Measurements from ENCODE around the gene TMEM151B. TPM values are rescaled to one million over a fixed set of nuclear protein-coding genes. Genes with fewer than 3 reads are reported as not detected.

Gene TMEM151B
- total and polyA plus RNA-seq, 9 of the 15 experiments (the other 6 are each of a cell fraction or from before 2014, with no cell fraction given): not detected

- intact Hi-C loops (cut with micrococcal nuclease): no loop called here
- H2AFZ ChIP-seq (ENCODE audit: low read depth, low read length): no peak overlapping the region
- no peak for DNase-seq (ENCODE audit: extremely low read depth in 1 of 4, low spot score in 3 of 4)
- ATAC-seq: 0 out of 3 replicates have a peak, but pooled peaks have one; percentile 21
- BruUV-seq (replicated peaks): no TSS peak
- no peak overlapping the region for H3K27ac ChIP-seq (ENCODE audit: extremely low read depth, low read depth, low read length)
- H3K27me3 ChIP-seq (ENCODE audit: control insufficient read depth in 2 of 2, insufficient read depth in 2 of 2, low read length in 2 of 2): peaks cover 53 to 88% of the 10 kb centered on the region in 2 experiments
- no peak overlapping the region for H3K4me2 ChIP-seq (ENCODE audit: insufficient read depth, low read length)
- no peak overlapping the region for H3K4me3 ChIP-seq
- H3K9me3 ChIP-seq (replicated peaks; ENCODE audit: control insufficient read depth, insufficient read depth, low read depth, low read length): no peaks in the 10 kb centered on the region
- H3K4me1 ChIP-seq (replicated peaks in 1 of 2; ENCODE audit: control insufficient read depth in 2 of 2, insufficient read depth in 2 of 2, low read length in 2 of 2): peaks cover 0 to 9% of the 10 kb centered on the region in 2 experiments; a peak in 2 of 5 replicates
- H3K9me1 ChIP-seq (ENCODE audit: control insufficient read depth, insufficient read depth, low read length): no peaks in the 10 kb centered on the region
- no peaks in the 10 kb centered on the region; the same call in 1 of the 2 replicates for H4K20me1 ChIP-seq (replicated peaks; ENCODE audit: control insufficient read depth, insufficient read depth, low read length)
- no peak for FAIRE-seq
- in situ Hi-C loops (cut with MboI): no loop called here
- 0% methylated on average over 2 of the region's 2 CpGs for WGBS (ENCODE audit: insufficient coverage, low coverage, missing lambda C conversion rate)
- ChIA-PET POLR2A (interaction anchor here (0.7 to 5.1 kb wide), 3 partner anchors 9 to 147 kb away, joined by 3 to 20 read pairs (median 3); no protein-coding TSS in a partner anchor), CTCF (ENCODE audit: low intra/inter-chr PET ratio) (no interaction called here)
- peak in 1 of 3 experiments; percentile 7; a peak in 1 of 6 replicates for TF ChIP-seq CTCF (IDR thresholded peaks at IDR 0.05 in 2 of 3, conservative IDR thresholded peaks at IDR 0.05 in 1 of 3; ENCODE audit: insufficient read depth in 2 of 3, low read depth in 1 of 3, low read length in 3 of 3)
- no peak for TF ChIP-seq RERE (CRISPR knock-in tag; IDR thresholded peaks at IDR 0.05; ENCODE audit: borderline replicate concordance)
- peak; percentile 85; the same call in 1 of the 2 replicates for TF ChIP-seq ZKSCAN1 (IDR thresholded peaks at IDR 0.05; ENCODE audit: low read depth, low read length)
- TF ChIP-seq ZSCAN29 (IDR thresholded peaks at IDR 0.05): no peak
- H3K9ac ChIP-seq (ENCODE audit: insufficient read depth in 1 of 2, low read depth in 2 of 2, low read length in 2 of 2): no peak overlapping the region
- no peaks in the 10 kb centered on the region for H3K36me3 ChIP-seq (ENCODE audit: control insufficient read depth, insufficient read depth, low read length)
- no peaks in the 10 kb centered on the region for H3K79me2 ChIP-seq (ENCODE audit: control insufficient read depth, insufficient read depth, low read length)
Observed at GRCh38 chr6:44286747-44287146, 16.5 kb downstream of the TMEM151B start.

Measured in K562 (cell line).